PC-3 (cell line): ENCODE results near the gene RNF182.
"Not testable (repeated sequence)": the region's sequence is repeated elsewhere in the genome, so short reads cannot be mapped to it uniquely, and the experiment has no call there.

Source experiments
- EZH2 ChIP-seq: fragments of 300-600 bp; sonication (generic); IDR thresholded peaks from one replicate; pipeline ENCODE4 v1.6.1; 2017; ENCODE audit warnings: antibody characterized with exemption, mild to moderate bottlenecking, low read length; ENCODE audit not compliant: unreplicated experiment
- EZH2phosphoT487 ChIP-seq: fragments of 300-600 bp; sonication (generic); IDR thresholded peaks from 2 replicates; pipeline ENCODE4 v1.6.1; 2018; ENCODE audit warnings: mild to moderate bottlenecking, antibody characterized with exemption, low read length, borderline replicate concordance
- TF ChIP-seq, protein P1 (sequence below): fragments of 300-600 bp; sonication (generic); conservative IDR thresholded peaks from 2 replicates; pipeline ENCODE4 v1.5.1; 2017; ENCODE audit warnings: antibody characterized with exemption, low read depth, mild to moderate bottlenecking, low read length

DNA sequence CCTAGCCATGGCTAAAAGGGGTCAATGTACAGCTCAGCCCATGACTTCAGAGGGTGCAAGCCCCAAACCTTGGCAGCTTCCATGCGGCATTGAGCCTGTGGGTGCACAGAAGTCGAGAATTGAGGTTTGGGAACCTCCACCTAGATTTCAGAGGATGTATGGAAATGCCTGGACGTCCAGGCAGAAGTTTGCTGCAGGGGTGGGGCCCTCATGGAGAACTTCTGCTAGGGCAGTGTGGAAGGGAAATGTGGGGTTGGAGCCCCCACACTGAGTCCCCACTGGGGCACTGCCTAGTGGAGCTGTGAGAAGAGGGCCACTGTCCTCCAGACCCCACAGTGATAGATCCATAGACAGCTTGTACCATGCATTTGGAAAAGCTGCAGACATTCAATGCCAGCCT, 47.9 kb downstream of the RNF182 start:
- TF ChIP-seq, protein P1, sequence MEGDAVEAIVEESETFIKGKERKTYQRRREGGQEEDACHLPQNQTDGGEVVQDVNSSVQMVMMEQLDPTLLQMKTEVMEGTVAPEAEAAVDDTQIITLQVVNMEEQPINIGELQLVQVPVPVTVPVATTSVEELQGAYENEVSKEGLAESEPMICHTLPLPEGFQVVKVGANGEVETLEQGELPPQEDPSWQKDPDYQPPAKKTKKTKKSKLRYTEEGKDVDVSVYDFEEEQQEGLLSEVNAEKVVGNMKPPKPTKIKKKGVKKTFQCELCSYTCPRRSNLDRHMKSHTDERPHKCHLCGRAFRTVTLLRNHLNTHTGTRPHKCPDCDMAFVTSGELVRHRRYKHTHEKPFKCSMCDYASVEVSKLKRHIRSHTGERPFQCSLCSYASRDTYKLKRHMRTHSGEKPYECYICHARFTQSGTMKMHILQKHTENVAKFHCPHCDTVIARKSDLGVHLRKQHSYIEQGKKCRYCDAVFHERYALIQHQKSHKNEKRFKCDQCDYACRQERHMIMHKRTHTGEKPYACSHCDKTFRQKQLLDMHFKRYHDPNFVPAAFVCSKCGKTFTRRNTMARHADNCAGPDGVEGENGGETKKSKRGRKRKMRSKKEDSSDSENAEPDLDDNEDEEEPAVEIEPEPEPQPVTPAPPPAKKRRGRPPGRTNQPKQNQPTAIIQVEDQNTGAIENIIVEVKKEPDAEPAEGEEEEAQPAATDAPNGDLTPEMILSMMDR = not testable (repeated sequence)
- TF ChIP-seq EZH2phosphoT487, EZH2: not testable (repeated sequence)
